Hematopoietic multipotent progenitor cell treated with erythropoietin and hydrocortisone succinate and interleukin-3 and kit ligand, for 4 days (in vitro differentiated cells): ENCODE measurements around the gene WAC.

Source experiments
- DNase-seq: peaks from one replicate; pipeline ENCODE4 v3.0.0-alpha.2; 2015

The WAC gene

GRCh38 chr10:28669227-28670173, 136.6 kb downstream of the WAC start:
- DNase-seq = no peak
